ENCODE results near the gene DCAF5.

GRCh38 chr14:69175130-69175529 lies 22.2 kb upstream of the DCAF5 start:
- TF ChIP-seq ZNF274 (IDR thresholded peaks at IDR 0.05; ENCODE audit: low read depth, low read length) (no peak), SUZ12 (IDR thresholded peaks at IDR 0.05; ENCODE audit: extremely low read depth, insufficient read depth, insufficient read length) (no peak), YY1 (IDR thresholded peaks at IDR 0.05; ENCODE audit: insufficient read depth, insufficient read length) (no peak)

Data from NT2/D1 (cell line).